Ecto neural progenitor cell (in vitro differentiated cells): ENCODE measurements around the gene EIF3B.
A peak's percentile ranks its signal among the peaks of the same experiment; 100 is the strongest.
"Not testable (repeated sequence)": the region's sequence is repeated elsewhere in the genome, so short reads cannot be mapped to it uniquely, and the experiment has no call there.

ENCODE experiments used
- DNase-seq: peaks from one replicate; pipeline ENCODE4 v3.0.0-alpha.2; 2018; ENCODE audit warnings: low spot score

Gene EIF3B

DNA sequence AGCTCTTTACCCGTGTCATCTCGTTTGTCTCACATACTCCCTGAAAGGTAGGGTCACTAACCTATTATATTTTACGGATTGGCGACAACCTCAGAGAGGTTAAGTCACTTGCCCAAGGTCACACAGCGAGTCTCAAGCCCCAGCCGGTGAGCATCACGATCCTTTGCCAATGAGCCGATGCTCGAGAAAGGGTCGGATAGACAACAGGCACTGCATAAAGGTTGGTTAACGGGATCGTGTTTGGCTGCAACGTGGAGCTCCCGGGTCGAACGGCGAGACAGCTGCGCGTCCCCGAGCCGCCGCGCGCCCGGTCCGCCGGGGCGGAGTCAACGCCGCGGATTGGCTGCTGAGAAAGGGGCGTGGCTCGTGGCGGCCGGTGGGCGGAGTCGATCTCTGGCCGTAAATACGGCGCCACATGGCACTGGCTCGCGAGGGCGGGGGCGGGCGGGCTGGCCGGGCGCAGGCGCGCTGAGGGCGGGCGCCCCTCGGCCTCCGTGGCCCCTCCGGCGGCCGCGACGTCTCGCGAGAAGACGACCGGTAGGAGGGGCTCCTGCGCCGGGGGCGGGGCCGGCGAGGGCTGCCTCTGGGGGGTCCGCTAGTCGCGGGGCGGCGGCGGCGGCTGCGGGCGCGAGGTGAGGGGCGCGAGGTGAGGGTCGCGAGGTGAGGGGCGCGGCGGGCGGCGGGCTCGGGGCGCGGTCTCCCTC is 48.5 kb downstream of the EIF3B start, which contains the start of gene CHST12:
Gene CHST12 (plus strand): TSS at position 598 of the 704 bp plus-strand sequence. CDS start 29,029 bp downstream, outside the sequence.
- DNase-seq = peak; percentile 97

DNA sequence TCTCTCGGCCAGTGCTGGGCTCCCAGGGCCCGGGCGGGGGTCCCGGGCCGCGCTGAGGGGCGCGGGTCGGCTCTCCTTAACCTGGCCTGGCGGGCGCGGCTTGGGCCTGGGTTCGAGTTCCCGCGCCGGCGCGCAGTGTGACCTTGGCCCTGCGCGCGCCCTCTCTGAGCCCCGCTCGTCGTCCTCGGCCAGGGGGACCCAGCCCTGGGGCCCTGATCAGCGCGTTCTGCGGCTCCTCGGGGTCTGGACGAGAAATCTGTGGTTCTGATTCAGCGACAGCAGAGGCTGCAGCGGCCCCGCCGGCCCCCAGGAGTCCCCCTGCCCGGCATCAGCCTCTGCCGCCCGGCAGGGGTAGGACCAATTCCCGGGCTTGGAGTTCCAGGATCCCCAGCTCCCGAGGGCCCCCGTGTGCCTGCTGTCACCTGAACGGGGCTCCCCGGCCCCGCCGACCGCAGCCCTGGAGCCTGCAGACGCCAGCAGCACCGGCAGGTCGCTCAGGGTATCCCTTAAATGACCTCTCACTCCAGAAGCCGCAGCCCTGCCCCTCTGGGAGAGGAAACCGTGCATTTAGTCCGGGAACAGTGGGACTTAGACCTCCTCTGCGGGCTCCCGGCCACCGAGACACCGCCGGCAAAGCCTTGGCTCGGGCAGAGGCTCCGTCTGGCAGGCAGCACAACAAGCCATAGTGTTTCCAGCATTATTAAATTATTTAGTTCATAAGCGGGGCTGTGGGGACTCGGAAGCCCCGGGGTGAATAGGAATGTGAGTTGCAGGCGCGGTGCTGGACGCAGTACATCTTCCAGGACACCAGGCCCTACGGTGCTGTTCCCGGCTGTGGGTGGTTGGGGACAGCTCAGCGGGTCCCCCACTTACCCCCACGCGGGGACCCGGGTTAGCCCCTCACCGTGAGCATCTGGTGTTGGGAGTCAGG is 49.4 kb downstream of the EIF3B start:
- no peak for DNase-seq

DNA sequence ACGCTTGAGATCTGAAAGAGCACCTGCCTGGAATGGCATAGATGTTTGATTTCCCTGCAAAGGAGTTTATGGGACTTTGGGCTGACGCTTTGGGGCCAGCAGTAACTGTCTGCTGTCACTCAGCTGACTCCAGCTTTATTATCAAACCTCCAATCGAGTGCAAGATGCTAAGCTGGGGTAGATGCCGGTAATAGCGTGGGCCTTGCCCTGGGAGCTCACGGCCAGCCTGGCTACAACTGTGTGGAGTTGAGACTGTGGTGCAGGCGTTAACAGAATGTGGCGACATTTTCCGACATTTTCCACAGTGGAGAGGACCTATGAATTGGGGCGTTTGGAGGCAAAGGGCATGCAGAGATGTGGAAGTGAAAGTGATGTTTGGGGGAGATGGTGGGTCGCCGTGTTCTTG is 50.1 kb downstream of the EIF3B start:
- DNase-seq = no peak

DNA sequence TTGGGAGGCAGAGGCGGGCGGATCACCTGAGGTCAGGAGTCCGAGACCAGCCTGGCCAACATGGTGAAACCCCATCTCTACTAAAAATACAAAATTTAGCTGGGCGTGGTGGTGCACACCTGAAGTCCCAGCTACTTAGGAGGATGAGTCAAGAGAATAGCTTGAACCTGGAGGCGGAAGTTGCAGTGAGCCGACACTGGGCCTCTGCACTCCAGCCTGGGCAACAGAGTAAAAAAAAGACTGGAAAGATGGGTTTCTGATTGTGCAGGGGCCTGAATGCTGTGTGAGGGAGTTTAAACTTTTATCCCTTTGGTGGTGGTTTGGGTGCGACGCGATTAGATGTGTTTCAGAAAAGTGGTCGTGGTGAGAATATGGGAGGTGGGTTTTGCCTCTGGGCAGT is 50.6 kb downstream of the EIF3B start:
- no peak for DNase-seq

DNA sequence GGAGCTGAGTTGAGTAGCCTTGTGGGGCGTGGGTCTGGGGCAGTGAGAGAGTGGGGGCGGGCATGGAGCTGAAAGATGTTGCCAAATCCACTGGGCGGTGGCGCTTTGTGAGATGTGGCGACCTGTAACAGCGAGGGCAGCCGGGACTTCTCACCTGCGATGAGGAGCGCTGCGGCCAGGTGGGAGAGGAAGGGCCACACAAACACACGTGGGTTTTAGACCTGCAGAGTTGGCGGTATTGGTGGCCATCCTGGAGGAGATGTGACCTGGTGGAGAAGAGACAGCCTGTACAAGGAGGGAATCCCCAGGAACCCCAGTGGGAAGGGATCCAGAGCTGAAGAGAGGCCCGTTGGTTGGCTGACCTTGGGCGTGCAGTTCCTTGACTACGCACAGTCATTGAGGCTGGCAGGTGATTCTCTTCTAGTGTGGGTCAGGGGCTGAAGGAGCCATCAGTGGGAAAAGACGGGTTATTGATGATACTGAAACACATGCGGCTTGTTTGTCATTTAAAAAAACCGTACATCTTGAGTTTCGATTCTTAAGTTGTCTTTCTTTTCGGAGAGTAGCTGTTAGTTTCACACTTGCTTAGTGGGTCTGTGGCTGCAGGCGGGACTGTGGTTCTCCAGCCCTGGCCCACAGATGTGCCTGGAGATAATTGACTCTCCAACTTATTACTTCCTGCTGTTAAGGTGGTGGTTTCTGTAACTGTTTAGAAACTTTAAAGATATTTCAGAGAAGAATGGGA is 51.1 kb downstream of the EIF3B start:
- DNase-seq = no peak

DNA sequence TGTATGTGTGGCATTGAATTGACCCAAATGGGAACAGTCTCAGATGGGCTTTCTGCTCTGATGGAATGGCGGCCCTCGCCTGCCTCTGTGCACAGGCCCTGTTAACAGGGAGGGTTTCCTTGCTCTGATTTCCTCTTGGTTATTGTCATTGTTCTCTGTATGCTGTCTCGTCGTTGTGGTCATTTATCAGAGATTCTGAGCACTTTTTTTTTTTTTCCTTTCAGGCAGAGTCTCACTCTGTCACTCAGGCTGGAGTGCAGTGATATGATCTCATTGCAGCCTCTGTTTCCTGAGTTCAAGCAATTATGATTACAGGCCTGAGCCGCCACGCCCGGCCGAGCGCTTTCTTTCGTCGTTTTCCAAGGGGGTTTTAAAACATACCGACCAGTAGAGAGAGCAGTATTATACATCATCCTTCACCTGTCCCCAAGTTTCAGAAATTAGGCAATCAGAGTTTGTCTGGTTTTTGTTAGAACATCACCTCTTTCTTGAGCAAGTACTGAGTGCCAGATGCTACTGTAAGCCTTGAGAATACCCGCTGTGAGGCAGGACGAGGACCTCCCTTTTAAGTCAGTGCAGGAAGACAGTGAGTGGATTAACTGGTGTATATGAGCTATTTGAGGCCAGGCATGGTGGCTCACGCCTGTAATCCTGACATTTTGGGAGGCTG is 55.3 kb downstream of the EIF3B start:
- no peak for DNase-seq

DNA sequence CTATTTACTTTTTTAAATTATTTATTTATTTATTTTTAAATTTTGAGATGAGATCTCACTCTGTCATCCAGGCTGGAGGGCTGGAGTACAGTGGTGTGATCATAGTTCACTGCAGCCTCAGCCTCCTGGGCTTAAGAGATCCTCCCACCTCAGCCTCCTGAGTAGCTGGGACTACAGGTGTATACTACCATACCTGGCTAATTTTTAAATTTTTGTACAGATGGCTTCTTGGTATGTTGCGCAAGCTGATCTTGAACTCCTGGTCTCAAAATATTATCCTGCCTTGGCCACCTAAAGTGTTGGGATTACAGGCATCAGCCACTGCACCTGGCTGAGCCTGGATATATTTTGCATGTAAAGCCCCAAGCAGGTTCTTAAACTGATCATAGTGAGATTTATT is 56.4 kb downstream of the EIF3B start:
- no peak for DNase-seq

DNA sequence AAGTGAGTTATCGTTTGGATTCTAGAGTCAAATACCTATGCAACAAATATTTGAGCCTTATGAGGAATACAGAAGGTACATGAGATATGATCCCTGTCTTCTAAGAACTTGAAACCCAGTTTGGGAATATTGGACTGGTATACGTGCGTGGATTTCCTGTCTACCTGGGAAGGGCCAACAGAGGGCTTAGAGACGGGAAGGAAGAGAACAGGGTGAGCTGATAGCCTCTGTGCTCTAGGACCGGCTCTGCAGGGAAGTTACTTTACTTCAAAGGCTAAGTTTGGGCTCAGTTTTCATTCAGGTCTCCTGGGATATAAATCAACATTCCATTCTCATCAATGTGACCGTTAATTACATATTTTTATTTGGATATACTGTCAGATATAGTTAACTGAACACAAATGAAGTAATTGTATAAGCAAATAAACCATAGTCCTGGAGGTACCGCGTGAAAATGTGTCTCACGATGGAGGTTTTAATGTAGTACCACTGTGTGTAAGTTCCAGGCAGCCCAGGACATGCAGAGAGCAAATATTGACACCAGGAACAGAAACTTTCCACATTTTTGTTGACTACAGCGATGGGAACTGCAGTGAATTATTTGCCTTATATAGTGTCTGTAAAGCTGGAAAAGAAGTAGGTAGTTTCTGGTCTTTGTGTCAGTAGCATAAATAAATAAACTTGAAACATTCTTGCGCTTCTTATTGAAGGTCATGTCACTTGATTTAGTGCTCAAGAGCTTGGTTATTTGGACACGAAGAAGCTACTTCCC is 57.4 kb downstream of the EIF3B start:
- no peak for DNase-seq

DNA sequence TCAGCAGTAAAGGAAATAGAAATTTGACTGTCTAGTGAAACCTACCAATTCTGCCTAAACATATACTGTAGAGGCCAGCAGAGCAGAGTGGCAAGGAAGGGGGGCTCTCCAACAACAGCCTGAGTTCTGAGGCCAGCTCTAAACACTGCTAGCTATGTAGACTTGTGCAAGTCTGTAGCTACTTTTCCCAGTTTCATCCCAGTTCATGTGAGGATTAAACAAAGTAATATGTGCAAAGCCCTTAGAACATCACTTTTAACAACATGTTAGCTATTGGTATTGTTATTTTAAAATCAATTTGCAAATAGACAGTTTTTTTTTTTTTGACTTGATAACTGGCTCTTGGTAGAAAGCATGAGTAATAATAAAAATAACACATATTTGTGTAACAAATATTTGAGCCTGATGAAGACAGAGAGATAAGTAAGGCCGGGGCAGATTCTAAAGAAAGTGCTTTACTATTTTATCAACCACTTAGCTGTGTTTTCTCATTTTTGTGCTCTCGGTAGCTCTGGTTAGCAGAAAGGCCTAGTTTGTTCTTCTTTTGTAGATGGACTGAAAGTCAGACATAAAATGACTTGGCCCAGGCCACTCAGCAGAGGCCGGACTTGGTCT is 58.1 kb downstream of the EIF3B start:
- no peak for DNase-seq

DNA sequence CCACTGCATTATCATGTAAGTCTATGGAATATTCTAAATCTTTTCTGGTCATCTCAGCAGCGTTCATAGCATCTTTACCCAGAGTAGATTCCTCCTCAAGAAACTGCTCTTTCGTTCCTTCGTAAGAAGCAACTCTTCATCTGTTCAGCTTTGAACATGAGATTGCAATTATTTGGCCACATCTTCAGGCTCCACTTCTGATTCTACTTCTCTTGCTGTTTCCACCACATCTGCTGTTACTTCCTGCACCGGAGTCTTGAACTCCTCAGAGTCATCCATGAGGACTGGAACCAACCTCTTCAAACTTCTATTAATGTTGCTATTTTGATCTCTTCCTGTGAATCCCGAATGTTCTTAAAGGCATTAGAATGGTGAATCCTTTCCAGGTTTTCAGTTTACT is 61.4 kb downstream of the EIF3B start:
- DNase-seq = no peak

DNA sequence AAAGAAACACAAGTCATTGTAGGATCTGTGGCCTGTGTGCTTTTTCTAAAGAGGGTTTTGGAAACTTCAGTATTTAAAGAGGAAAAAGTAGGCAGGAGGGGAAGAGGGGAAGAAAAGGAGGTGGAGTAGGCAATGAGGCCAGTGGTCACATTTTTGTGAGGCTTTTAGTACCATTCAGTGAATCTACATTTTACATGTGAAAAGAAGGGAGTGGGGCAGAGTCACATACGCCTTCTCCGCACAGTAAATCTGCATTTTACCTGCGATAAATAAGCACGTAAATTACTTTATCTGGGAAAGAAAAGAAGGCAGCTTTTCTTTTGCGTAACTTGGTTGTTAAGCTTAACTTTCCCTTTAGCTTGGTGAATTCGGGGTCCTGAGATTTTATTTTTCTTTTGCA is 62.0 kb downstream of the EIF3B start:
- no peak for DNase-seq

DNA sequence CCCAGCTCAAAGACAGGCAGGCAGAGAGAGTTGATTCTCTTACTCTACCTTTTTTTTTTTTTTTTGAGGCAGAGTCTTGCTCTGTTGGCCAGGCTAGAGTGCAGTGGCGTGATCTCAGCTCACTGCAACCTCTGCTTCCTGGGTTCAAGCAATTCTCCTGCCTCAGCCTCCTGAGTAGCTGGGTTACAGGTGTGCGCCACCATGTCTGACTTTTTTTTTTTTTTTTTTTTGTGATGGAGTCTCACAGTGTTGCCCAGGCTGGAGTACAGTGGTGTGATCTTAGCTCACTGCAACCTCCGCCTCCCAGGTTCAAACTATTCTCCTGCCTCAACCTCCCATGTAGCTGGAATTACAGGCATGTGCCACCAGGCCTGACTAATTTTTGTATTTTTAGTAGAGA is 62.6 kb downstream of the EIF3B start:
- not testable (repeated sequence) for DNase-seq

DNA sequence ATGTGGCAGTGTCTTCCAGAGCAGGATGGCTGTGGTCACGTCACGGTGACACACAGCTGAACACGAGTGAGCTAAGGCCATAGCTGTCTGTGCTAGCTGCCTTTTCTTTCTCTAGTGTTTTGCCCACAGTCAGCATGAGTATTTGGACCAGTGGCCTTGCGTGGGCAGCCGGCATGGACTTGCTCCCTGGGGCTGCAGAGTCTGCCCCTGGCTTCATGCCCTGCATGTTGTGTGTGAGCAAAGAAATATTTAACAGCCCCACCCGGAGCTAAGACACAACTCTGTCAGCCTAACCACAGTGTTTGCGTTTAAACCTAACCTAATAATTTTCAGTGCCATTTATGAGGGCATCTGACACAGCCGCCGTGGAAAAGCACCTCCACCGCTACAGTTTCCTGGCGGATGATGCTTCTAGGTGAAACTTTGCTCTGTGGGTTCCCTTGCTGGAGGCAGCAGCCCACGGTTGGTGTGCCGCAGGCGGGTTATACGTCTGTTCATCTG is 63.4 kb downstream of the EIF3B start:
- no peak for DNase-seq

DNA sequence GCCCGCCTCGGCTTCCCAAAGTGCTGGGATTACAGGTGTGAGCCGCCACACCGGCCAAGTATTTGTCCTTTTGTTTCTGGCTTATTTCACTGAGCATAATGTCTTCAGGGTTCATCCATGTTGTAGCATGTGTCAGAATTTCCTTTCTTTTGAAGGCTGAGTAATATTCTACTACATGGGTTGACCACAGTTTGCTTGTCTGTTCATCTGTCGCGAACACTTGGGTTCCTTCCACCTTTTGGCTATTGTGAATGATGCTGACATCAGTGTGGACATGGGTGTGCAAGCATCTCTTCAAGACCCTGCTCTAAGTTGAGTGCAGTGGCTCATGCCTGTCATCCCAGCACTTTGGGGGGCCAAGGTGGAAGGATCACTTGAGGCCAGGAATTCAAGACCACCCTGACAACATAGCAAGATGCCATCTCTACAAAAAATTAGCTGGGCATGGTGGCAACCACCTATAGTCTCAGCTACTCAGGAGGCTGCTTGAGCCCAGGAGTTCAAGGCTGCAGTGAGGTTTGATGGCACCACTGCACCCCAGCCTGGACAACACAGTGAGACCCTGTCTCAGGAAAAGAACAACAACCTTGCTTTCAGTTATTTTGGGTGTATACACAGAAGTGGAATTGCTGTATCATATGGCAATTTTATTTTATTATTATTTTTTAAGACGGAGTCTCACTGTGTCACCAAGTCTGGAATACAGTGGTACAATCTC is 65.7 kb downstream of the EIF3B start:
- no peak for DNase-seq

DNA sequence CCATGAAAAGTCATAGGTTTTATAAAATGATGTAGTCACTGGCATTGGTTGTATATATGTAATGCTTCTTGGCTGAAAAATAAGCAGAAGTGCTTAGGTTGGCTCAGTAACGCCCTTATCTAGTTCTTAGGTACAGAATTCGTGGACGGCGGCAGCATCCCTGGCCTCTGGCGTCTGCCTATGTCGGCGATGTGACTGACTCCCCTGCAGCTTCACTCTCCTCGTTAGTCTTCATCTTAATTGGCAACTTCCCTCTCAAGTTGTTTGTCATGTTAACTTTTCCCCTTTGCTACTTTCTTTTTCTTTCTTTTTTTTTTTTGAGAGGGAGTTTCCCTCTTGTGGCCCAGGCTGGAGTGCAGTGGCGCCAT is 67.3 kb downstream of the EIF3B start:
- DNase-seq = no peak

DNA sequence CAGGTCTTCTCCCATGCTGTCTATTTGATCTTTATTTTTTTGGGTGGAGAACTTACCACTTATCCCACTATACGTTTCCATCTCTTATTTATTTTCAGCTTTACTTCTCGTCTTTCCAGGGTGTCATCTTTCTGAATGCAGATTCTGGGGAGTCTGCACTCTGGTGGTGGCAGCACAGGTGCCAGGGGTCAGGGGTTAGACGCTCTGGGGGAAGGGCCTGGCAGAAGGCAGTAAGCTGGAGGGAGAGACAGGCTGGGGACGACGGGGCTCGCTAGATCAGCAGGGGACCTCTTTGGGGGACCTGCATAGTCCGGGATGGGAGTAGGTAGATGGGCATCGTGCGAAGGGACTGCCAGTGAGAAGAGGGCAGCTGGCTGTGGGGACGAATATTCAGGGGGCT is 71.1 kb downstream of the EIF3B start:
- no peak for DNase-seq
